IPS-20b (cell line): ENCODE results near the gene NFAT5.
"Not testable (repeated sequence)": the region's sequence is repeated elsewhere in the genome, so short reads cannot be mapped to it uniquely, and the experiment has no call there.

Source experiments
- H3K27ac ChIP-seq: one replicate; pipeline ENCODE4 v1.5.1; 2013; ENCODE audit warnings: low read length
- H3K27me3 ChIP-seq: 2 replicates; pipeline ENCODE4 v1.6.1; 2013; ENCODE audit warnings: mild to moderate bottlenecking, low read length, inconsistent platforms; ENCODE audit not compliant: insufficient read depth
- H3K36me3 ChIP-seq: 2 replicates; pipeline ENCODE4 v1.6.1; 2013; ENCODE audit warnings: low read depth, mild to moderate bottlenecking, inconsistent platforms, low read length, moderate library complexity; ENCODE audit not compliant: insufficient read depth
- H3K4me1 ChIP-seq: 2 replicates; pipeline ENCODE4 v1.6.1; 2013; ENCODE audit warnings: mild to moderate bottlenecking, control low read depth, inconsistent platforms, low read length, moderate library complexity; ENCODE audit not compliant: insufficient read depth
- H3K4me3 ChIP-seq: 2 replicates; pipeline ENCODE4 v1.5.1; 2013; ENCODE audit warnings: mild to moderate bottlenecking, low read length, inconsistent platforms
- H3K9ac ChIP-seq: 2 replicates; pipeline ENCODE4 v1.6.1; 2013; ENCODE audit warnings: low read depth, mild to moderate bottlenecking, inconsistent platforms, low read length, moderate library complexity
- H3K9me3 ChIP-seq: 2 replicates; pipeline ENCODE4 v1.6.1; 2013; ENCODE audit warnings: mild to moderate bottlenecking, low read depth, low read length, inconsistent platforms; ENCODE audit not compliant: insufficient read depth

The NFAT5 gene

DNA sequence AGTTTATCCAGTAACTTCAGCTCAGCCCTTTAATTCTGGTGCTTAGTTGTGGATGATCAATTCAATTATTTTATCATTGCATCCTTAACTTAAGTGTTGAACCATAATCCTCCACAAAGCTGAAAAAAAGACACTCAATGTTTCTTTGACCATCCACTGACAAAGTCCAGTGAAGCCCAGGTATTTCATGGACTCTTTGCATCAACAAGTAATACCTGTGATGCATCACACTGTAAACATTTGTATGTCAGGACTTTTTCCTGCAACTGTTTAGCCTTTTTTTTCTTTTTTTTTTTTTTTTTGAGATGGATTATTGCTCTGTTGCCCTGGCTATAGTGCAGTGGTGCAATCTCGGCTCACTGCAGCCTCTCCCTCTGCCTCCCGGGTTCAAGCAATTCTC lies 6.6 kb upstream of the NFAT5 start:
- H3K27me3 ChIP-seq = no peaks in the 10 kb centered on the region
- H3K4me1 ChIP-seq = peaks cover 4% of the 10 kb centered on the region; the same call in 1 of the 2 replicates
- H3K4me3 ChIP-seq = no peak overlapping the region
- H3K36me3 ChIP-seq = no peaks in the 10 kb centered on the region
- H3K9me3 ChIP-seq = no peaks in the 10 kb centered on the region
- no peak overlapping the region for H3K27ac ChIP-seq
- H3K9ac ChIP-seq = no peak overlapping the region

DNA sequence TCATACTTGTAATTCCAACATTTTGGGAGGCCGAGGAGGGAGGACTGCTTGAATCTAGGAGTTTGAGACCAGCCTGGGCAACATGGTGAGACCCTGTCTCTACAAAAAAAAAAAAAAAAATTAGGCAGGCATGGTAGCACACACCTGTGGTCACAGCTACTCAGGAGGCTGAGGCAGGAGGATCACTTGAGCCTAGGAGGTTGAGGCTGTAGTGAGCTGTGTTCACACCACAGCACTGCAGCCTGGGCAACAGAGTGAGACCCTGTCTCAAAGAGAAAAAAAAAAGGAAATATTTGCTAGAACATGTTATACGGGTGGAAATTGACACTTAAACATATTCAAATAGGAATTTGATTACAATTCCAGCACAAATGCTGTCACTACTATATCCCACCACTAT lies 4.4 kb upstream of the NFAT5 start:
- H3K9me3 ChIP-seq, H3K4me3 ChIP-seq, H3K27me3 ChIP-seq, H3K36me3 ChIP-seq, H3K27ac ChIP-seq, H3K9ac ChIP-seq: not testable (repeated sequence)
- H3K4me1 ChIP-seq = peaks cover 14% of the 10 kb centered on the region; the same call in 1 of the 2 replicates

DNA sequence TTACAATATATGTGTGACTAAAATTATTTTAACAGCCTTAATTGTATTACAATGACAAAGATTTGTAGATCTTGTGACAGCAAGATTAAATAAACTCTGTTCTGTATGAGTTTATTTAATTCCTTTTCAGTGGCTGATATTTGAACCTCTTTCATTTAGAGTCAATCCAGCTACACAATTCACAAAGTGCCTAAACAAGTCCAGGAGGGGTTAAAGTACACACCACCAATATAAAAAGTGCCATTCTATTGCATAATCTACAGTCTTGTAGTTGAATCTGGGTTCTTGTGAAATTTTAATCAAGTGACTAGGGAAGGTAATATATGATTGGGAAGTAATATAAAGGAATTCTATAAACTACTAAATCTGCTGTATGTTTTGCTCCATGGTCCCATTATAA lies 3.9 kb upstream of the NFAT5 start:
- Histone ChIP-seq H3K4me1 (peaks cover 14% of the 10 kb centered on the region; the same call in 1 of the 2 replicates), H3K36me3 (no peaks in the 10 kb centered on the region), H3K4me3 (no peak overlapping the region), H3K9me3 (no peaks in the 10 kb centered on the region), H3K27ac (no peak overlapping the region), H3K27me3 (no peaks in the 10 kb centered on the region), H3K9ac (no peak overlapping the region)

DNA sequence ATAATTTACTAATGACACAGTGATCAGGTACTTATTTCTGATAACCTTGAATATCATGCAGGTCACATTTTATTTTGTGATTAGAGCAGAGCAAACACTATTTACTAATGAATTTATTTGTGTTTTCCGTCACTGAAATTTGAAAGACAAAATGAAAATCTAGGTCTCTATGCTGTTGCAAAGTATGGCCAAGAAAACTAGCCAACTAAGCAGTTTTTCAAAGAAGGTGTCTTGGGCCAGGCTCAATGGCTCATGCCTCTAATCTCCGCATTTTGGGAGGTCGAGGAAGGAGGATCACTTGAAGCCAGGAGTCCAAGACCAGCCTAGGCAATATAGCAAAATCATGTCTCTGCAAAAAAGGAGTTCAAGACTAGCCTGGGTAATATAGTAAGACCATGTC lies 3.0 kb upstream of the NFAT5 start:
- no peaks in the 10 kb centered on the region for H3K9me3 ChIP-seq
- no peak overlapping the region for H3K9ac ChIP-seq
- no peak overlapping the region for H3K4me3 ChIP-seq
- H3K27ac ChIP-seq = no peak overlapping the region
- H3K27me3 ChIP-seq = no peaks in the 10 kb centered on the region
- peaks cover 19% of the 10 kb centered on the region; the same call in 1 of the 2 replicates for H3K4me1 ChIP-seq
- no peaks in the 10 kb centered on the region for H3K36me3 ChIP-seq

DNA sequence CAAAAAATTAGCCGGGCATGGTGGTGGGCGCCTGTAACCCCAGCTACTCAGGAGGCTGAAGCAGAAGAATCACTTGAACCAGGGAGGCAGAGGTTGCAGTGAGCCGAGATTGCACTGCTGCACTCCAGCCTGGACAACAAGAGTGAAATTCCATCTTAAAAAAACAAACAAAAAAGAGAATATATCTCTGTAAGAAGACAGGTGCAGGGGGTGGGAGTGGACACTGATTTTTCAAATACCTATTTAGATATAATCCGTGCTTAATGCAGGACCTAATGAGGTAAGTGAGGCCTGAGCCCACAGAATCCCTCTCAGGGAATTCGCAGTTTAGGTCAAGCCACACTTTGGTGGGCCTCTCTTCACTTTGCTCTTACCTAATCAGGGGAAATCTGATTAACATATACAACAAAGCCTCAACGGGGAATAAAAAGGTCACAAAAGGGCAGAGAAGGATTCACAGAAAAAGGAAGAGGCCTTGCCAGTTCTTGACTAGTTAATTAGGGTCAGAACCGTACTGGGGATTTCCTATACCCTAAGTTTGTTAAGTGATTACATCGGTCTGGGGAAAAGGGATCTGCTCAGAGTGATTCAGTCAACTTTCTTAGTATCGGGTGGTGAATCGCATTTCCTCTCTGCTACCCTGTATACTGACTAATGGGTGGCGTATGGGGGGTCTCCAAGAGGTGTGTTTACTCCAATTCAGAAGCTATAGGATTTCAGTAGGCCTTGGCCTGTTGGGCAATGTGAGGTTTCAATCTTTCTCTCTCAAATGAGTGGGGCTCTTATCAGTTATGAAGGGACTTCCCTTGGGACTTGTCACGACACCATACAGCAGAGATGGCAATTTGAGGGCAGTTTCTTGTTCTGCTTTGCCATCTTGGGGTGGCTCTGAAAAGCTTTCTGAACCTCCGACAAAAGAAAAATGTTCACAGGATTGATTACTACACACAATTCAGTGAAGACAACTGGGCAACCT lies 1.9 kb upstream of the NFAT5 start:
- no peaks in the 10 kb centered on the region for H3K27me3 ChIP-seq
- peak overlapping the region; percentile 76 for H3K27ac ChIP-seq
- H3K4me3 ChIP-seq = peak overlapping the region; percentile 86
- peak overlapping the region; percentile 63; the same call in 1 of the 2 replicates for H3K9ac ChIP-seq
- peaks cover 25% of the 10 kb centered on the region for H3K4me1 ChIP-seq
- H3K36me3 ChIP-seq = no peaks in the 10 kb centered on the region
- no peaks in the 10 kb centered on the region for H3K9me3 ChIP-seq

DNA sequence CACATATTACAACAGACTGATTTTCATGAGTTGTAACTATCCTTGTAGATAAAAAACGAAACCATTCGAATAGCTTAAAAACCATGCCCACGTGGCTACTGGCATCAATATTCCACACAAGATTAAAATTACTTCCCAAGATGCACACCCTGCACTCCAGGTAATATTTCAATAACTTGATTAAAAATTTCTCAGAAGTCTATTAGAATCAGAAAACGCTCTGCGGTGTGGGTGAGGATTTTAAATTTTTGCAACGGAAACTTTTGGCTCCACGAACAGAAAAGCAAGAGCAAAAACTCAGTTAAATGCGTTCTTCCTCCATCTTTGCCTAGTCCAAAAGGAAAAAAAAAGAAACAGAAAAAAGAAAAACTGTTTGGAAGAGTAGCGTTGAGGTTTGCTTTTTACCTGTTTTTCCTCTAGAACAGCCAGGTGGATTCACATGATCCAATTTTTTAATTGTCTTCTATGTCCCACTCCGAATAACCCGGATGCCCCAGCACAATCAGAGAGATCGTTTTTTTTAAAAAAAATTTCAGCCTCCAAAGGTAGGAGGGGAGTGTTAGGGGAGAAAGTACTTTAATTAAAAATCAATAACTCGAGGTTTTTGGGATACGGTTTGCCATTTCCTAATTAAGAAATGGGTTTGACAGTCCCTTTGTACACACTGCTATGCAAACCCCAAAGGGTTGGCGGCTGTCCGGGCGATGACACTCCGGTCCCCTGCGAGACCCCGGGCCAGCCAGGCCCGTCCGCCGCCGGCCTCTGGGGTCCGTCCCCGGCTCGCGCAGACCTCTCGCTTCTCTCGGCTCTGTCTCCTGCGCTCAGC lies 708 bp upstream of the NFAT5 start:
- H3K4me1 ChIP-seq = peaks cover 32% of the 10 kb centered on the region
- H3K9ac ChIP-seq = peak overlapping the region; percentile 88
- H3K27me3 ChIP-seq = no peaks in the 10 kb centered on the region
- no peaks in the 10 kb centered on the region for H3K36me3 ChIP-seq
- H3K9me3 ChIP-seq = no peaks in the 10 kb centered on the region
- peak overlapping the region; percentile 86 for H3K4me3 ChIP-seq
- H3K27ac ChIP-seq = peak overlapping the region; percentile 18

DNA sequence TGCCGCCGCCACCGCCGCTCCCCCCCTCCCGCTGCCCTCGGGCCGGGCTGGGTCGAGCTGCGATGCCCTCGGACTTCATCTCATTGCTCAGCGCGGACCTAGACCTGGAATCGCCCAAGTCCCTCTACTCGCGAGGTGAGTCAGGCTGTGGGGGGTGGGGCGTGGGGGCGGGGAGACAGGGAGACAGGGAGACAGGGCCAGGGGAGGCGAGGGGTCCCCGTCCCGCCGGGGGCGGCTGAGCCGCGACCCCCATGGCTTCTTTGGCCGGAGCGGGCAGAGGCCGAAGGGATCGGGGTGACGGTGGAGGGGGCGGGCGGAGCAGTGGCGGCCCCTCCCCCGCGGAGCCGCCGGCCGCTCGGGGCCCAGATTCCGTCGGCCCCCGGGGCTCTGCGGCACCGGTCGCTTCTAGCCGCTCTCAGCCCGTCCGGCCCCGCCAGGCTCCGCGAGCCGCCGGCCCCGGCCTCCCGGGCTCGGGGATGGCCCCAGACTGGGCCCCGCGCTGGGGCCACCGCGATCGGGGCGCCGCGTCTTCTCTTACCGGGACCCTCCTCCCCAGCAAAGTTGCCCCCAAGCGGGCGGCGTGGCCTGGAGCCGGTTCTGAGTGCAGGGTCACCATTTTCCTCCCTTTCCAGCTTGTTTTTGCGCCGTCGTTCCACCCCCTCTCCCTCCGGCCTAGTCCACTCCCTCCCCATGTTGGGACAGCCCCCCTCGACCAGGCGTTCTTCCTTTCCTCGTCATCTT lies 644 bp downstream of the NFAT5 start:
- Histone ChIP-seq H3K9me3 (no peaks in the 10 kb centered on the region), H3K4me1 (peaks cover 32% of the 10 kb centered on the region), H3K27me3 (no peaks in the 10 kb centered on the region), H3K27ac (peak overlapping the region; percentile 34), H3K4me3 (peak overlapping the region; percentile 91), H3K36me3 (no peaks in the 10 kb centered on the region), H3K9ac (peak overlapping the region; percentile 87)

DNA sequence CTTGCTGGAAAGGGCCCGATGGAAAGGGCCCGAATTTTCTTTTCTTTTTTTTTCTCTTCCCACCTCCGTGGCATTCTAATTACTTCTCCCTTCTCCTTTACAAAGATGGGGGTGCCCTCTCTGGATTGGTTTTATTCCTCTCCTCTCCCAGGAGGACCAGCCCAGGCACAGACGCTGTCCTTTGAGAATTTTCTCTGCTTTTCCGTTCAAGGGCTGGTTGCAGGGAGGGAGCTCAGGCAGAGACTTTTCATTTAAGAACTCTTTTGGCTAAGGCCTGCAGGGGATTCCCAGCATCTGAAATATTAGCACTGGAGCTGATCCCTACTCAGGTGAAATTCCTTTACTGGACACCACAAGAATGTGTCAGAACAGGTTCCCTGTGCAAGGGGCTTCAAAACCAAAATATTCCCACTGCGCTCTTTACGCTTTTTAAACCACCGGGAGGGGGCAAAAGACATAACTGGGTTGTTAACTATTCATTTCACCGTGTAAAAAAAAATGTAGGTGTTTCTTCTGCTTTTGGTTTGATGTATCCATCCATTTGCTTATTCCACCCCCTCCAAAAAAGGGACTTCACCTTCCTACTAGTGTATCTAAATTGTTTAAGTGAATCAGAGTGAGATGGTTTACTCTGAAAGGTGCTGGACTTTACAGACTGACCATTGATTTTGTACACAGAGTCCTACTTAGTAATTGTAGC lies 1.4 kb downstream of the NFAT5 start:
- H3K36me3 ChIP-seq = no peaks in the 10 kb centered on the region
- no peaks in the 10 kb centered on the region for H3K27me3 ChIP-seq
- peaks cover 32% of the 10 kb centered on the region for H3K4me1 ChIP-seq
- H3K9ac ChIP-seq = peak overlapping the region; percentile 87
- peak overlapping the region; percentile 91 for H3K4me3 ChIP-seq
- no peaks in the 10 kb centered on the region for H3K9me3 ChIP-seq
- peak overlapping the region; percentile 34 for H3K27ac ChIP-seq

DNA sequence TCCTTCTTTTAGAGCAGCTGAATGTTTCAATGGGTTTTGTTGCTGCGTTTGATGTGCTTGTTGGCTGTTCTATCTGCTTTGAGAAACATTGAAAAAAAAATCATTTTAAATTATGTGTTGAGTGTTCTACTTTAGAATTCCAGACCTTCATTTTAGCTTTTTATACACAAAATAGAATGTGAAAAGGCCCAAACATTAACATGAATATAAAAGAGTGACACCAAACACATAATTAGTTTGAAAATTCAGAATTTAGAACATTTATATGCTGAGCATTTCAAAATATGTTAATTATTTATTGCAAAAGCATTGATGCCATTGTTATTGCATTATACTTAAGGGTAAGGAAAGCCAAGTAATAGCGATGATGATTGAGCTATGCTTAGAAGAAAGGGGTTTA lies 2.9 kb downstream of the NFAT5 start:
- Histone ChIP-seq H3K9me3 (no peaks in the 10 kb centered on the region), H3K27ac (no peak overlapping the region), H3K27me3 (no peaks in the 10 kb centered on the region), H3K36me3 (no peaks in the 10 kb centered on the region), H3K4me3 (0 out of 2 replicates have a peak overlapping the region, but pooled peaks have one; percentile 0), H3K9ac (peak overlapping the region; percentile 20; the same call in 1 of the 2 replicates), H3K4me1 (peaks cover 32% of the 10 kb centered on the region)

DNA sequence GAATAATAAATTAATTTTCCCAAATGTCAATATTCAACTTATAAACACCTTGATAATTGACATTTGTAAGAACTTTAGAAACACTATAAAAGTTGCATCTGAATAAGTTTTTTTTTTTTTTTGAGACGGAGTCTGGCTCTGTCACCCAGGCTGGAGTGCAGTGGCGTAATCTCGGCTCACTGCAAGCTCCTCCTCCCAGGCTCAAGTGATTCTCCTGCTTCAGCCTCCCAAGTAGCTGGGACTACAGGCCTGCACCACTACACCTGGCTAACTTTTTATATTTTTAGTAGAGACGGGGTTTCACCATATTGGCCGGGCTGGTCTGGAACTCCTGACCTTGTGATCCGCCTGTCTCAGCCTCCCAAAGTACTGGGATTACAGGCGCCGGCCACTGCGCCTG lies 13.0 kb downstream of the NFAT5 start:
- H3K9ac ChIP-seq, H3K4me1 ChIP-seq, H3K27me3 ChIP-seq, H3K4me3 ChIP-seq, H3K9me3 ChIP-seq, H3K27ac ChIP-seq, H3K36me3 ChIP-seq: not testable (repeated sequence)
